ENCODE measurements around the gene DLGAP1. TPM values are rescaled to one million over a fixed set of nuclear protein-coding genes. Genes with fewer than 3 reads are reported as not detected.

DLGAP1 gene
- total and polyA plus RNA-seq, 2 experiments from 2014 or later = 17.0 to 48.5 TPM

DNA sequence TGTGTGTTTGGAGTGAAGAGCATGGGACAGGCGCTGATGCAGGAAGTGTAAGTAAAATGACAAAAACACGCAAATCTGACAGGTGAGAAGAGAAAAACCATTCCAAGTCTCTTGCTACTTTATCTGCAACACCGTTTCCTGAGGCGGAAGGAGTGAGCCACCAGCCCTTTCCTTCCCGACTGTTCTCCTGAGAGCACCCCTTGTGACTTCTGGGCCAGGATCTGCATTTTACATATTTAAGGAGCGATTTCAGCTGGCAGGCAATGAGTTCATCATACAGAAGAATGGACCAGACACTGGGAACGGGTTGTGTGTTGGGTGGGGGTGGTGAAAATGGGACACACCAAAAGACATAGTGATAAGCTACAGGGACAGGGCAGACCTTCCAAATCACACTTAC is 727.8 kb downstream of the DLGAP1 start:
- H3F3A ChIP-seq (replicated peaks; ENCODE audit: low read depth) = no peaks in the 10 kb centered on the region
- no peaks in the 10 kb centered on the region for H3K79me2 ChIP-seq (replicated peaks; ENCODE audit: insufficient read depth)
- ATAC-seq (no peak), DNase-seq (ENCODE audit: low spot score) (no peak)
- TF ChIP-seq, protein P1, sequence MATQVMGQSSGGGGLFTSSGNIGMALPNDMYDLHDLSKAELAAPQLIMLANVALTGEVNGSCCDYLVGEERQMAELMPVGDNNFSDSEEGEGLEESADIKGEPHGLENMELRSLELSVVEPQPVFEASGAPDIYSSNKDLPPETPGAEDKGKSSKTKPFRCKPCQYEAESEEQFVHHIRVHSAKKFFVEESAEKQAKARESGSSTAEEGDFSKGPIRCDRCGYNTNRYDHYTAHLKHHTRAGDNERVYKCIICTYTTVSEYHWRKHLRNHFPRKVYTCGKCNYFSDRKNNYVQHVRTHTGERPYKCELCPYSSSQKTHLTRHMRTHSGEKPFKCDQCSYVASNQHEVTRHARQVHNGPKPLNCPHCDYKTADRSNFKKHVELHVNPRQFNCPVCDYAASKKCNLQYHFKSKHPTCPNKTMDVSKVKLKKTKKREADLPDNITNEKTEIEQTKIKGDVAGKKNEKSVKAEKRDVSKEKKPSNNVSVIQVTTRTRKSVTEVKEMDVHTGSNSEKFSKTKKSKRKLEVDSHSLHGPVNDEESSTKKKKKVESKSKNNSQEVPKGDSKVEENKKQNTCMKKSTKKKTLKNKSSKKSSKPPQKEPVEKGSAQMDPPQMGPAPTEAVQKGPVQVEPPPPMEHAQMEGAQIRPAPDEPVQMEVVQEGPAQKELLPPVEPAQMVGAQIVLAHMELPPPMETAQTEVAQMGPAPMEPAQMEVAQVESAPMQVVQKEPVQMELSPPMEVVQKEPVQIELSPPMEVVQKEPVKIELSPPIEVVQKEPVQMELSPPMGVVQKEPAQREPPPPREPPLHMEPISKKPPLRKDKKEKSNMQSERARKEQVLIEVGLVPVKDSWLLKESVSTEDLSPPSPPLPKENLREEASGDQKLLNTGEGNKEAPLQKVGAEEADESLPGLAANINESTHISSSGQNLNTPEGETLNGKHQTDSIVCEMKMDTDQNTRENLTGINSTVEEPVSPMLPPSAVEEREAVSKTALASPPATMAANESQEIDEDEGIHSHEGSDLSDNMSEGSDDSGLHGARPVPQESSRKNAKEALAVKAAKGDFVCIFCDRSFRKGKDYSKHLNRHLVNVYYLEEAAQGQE (IDR thresholded peaks at IDR 0.05; ENCODE audit: unreplicated experiment) = no peak
- TF ChIP-seq NANOG (IDR thresholded peaks at IDR 0.05; ENCODE audit: borderline replicate concordance) (no peak), EZH2phosphoT487 (IDR thresholded peaks at IDR 0.05; ENCODE audit: unreplicated experiment) (no peak), ZNF114 (CRISPR knock-in tag; IDR thresholded peaks at IDR 0.05) (no peak), CREB1 (CRISPR knock-in tag; IDR thresholded peaks at IDR 0.05; ENCODE audit: low read depth) (no peak), POLR2AphosphoS5 (IDR thresholded peaks at IDR 0.05; ENCODE audit: low read depth) (no peak), JUNB (IDR thresholded peaks at IDR 0.05; ENCODE audit: unreplicated experiment) (no peak), EZH2 (IDR thresholded peaks at IDR 0.05; ENCODE audit: low read depth, unreplicated experiment) (no peak), STAT1 (IDR thresholded peaks at IDR 0.05; ENCODE audit: unreplicated experiment) (no peak), ZNF331 (CRISPR knock-in tag; IDR thresholded peaks at IDR 0.05; ENCODE audit: low read depth) (no peak)
- TF ChIP-seq, protein P2, sequence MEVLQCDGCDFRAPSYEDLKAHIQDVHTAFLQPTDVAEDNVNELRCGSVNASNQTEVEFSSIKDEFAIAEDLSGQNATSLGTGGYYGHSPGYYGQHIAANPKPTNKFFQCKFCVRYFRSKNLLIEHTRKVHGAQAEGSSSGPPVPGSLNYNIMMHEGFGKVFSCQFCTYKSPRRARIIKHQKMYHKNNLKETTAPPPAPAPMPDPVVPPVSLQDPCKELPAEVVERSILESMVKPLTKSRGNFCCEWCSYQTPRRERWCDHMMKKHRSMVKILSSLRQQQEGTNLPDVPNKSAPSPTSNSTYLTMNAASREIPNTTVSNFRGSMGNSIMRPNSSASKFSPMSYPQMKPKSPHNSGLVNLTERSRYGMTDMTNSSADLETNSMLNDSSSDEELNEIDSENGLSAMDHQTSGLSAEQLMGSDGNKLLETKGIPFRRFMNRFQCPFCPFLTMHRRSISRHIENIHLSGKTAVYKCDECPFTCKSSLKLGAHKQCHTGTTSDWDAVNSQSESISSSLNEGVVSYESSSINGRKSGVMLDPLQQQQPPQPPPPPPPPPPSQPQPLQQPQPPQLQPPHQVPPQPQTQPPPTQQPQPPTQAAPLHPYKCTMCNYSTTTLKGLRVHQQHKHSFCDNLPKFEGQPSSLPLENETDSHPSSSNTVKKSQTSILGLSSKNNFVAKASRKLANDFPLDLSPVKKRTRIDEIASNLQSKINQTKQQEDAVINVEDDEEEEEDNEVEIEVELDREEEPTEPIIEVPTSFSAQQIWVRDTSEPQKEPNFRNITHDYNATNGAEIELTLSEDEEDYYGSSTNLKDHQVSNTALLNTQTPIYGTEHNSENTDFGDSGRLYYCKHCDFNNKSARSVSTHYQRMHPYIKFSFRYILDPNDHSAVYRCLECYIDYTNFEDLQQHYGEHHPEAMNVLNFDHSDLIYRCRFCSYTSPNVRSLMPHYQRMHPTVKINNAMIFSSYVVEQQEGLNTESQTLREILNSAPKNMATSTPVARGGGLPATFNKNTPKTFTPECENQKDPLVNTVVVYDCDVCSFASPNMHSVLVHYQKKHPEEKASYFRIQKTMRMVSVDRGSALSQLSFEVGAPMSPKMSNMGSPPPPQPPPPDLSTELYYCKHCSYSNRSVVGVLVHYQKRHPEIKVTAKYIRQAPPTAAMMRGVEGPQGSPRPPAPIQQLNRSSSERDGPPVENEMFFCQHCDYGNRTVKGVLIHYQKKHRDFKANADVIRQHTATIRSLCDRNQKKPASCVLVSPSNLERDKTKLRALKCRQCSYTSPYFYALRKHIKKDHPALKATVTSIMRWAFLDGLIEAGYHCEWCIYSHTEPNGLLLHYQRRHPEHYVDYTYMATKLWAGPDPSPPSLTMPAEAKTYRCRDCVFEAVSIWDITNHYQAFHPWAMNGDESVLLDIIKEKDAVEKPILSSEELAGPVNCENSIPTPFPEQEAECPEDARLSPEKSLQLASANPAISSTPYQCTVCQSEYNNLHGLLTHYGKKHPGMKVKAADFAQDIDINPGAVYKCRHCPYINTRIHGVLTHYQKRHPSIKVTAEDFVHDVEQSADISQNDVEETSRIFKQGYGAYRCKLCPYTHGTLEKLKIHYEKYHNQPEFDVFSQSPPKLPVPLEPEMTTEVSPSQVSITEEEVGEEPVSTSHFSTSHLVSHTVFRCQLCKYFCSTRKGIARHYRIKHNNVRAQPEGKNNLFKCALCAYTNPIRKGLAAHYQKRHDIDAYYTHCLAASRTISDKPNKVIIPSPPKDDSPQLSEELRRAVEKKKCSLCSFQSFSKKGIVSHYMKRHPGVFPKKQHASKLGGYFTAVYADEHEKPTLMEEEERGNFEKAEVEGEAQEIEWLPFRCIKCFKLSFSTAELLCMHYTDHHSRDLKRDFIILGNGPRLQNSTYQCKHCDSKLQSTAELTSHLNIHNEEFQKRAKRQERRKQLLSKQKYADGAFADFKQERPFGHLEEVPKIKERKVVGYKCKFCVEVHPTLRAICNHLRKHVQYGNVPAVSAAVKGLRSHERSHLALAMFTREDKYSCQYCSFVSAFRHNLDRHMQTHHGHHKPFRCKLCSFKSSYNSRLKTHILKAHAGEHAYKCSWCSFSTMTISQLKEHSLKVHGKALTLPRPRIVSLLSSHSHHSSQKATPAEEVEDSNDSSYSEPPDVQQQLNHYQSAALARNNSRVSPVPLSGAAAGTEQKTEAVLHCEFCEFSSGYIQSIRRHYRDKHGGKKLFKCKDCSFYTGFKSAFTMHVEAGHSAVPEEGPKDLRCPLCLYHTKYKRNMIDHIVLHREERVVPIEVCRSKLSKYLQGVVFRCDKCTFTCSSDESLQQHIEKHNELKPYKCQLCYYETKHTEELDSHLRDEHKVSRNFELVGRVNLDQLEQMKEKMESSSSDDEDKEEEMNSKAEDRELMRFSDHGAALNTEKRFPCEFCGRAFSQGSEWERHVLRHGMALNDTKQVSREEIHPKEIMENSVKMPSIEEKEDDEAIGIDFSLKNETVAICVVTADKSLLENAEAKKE (CRISPR knock-in tag; IDR thresholded peaks at IDR 0.05) = no peak
- TF ChIP-seq, protein P3, sequence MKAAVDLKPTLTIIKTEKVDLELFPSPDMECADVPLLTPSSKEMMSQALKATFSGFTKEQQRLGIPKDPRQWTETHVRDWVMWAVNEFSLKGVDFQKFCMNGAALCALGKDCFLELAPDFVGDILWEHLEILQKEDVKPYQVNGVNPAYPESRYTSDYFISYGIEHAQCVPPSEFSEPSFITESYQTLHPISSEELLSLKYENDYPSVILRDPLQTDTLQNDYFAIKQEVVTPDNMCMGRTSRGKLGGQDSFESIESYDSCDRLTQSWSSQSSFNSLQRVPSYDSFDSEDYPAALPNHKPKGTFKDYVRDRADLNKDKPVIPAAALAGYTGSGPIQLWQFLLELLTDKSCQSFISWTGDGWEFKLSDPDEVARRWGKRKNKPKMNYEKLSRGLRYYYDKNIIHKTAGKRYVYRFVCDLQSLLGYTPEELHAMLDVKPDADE (IDR thresholded peaks at IDR 0.05) = no peak
- TF ChIP-seq, protein P4, sequence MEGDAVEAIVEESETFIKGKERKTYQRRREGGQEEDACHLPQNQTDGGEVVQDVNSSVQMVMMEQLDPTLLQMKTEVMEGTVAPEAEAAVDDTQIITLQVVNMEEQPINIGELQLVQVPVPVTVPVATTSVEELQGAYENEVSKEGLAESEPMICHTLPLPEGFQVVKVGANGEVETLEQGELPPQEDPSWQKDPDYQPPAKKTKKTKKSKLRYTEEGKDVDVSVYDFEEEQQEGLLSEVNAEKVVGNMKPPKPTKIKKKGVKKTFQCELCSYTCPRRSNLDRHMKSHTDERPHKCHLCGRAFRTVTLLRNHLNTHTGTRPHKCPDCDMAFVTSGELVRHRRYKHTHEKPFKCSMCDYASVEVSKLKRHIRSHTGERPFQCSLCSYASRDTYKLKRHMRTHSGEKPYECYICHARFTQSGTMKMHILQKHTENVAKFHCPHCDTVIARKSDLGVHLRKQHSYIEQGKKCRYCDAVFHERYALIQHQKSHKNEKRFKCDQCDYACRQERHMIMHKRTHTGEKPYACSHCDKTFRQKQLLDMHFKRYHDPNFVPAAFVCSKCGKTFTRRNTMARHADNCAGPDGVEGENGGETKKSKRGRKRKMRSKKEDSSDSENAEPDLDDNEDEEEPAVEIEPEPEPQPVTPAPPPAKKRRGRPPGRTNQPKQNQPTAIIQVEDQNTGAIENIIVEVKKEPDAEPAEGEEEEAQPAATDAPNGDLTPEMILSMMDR (conservative IDR thresholded peaks at IDR 0.05; ENCODE audit: low read depth in 2 of 2) = no peak
- Mint-ChIP-seq H3K4me3 (no peak overlapping the region), H3K36me3 (ENCODE audit: low read depth) (peaks cover 6% of the 10 kb centered on the region), H3K27me3 (ENCODE audit: insufficient read depth, low read depth, poor library complexity) (peaks cover 3% of the 10 kb centered on the region), H3K4me1 (peaks cover 17% of the 10 kb centered on the region), H3K9me3 (no peaks in the 10 kb centered on the region), H3K27ac (no peak overlapping the region)
- H3K27ac ChIP-seq (ENCODE audit: low read depth) = no peak overlapping the region
- no peak overlapping the region for H3K4me3 ChIP-seq
- H2AFZ ChIP-seq = no peak overlapping the region
- no peaks in the 10 kb centered on the region for H3K27me3 ChIP-seq (ENCODE audit: insufficient read depth)
- H3K4me1 ChIP-seq (ENCODE audit: insufficient read depth) = peaks cover 14% of the 10 kb centered on the region
- H3K36me3 ChIP-seq (ENCODE audit: insufficient read depth) = no peaks in the 10 kb centered on the region
- no peaks in the 10 kb centered on the region for H3K9me2 ChIP-seq (ENCODE audit: insufficient read depth)
- no peaks in the 10 kb centered on the region for H4K20me1 ChIP-seq (replicated peaks; ENCODE audit: insufficient read depth)
- H3K4me2 ChIP-seq = no peak overlapping the region

All from GM23338 (cell line).